Measurements from ENCODE around the gene WDFY4.
A peak's percentile ranks its signal among the peaks of the same experiment; 100 is the strongest.
"Not testable (repeated sequence)": the region's sequence is repeated elsewhere in the genome, so short reads cannot be mapped to it uniquely, and the experiment has no call there.

The WDFY4 gene

DNA sequence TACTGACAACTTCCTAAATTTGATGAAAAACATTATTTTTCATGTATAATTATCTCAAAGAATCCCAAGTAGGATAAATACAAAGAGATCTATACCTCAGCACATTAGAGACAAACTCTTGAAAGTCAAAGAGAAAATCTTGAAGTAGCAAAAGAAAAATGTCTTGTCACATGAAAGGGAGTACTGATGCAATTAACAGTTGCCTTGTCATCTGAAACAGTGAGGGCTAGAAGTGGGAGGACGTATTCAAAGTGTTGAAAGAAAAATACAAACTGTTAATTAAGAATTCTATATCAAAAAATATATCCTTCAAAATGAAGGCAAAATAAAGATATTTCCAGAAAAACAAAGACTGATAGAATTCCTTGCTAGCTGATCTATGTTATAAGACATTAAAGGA, 44.3 kb upstream of the WDFY4 start:
- CTCF ChIA-PET = interaction anchor here (0.7 to 1.5 kb wide), 3 partner anchors 15 to 142 kb away, joined by 3 to 4 read pairs (median 4); no protein-coding TSS in a partner anchor
- POLR2A ChIA-PET = no interaction called here
- Histone ChIP-seq H3K4me1 (ENCODE audit: control insufficient read depth, insufficient read depth, low read length) (no peaks in the 10 kb centered on the region), H3K27ac (ENCODE audit: extremely low read depth, low read depth, low read length) (no peak overlapping the region), H3K9me3 (ENCODE audit: control insufficient read depth, insufficient read depth, low read depth, low read length) (no peaks in the 10 kb centered on the region), H3K36me3 (ENCODE audit: control insufficient read depth in 2 of 2, insufficient read depth in 1 of 2, low read length in 2 of 2) (no peaks in the 10 kb centered on the region), H3K4me3 (ENCODE audit: low read depth, low read length) (no peak overlapping the region)
- TF ChIP-seq, protein P1, sequence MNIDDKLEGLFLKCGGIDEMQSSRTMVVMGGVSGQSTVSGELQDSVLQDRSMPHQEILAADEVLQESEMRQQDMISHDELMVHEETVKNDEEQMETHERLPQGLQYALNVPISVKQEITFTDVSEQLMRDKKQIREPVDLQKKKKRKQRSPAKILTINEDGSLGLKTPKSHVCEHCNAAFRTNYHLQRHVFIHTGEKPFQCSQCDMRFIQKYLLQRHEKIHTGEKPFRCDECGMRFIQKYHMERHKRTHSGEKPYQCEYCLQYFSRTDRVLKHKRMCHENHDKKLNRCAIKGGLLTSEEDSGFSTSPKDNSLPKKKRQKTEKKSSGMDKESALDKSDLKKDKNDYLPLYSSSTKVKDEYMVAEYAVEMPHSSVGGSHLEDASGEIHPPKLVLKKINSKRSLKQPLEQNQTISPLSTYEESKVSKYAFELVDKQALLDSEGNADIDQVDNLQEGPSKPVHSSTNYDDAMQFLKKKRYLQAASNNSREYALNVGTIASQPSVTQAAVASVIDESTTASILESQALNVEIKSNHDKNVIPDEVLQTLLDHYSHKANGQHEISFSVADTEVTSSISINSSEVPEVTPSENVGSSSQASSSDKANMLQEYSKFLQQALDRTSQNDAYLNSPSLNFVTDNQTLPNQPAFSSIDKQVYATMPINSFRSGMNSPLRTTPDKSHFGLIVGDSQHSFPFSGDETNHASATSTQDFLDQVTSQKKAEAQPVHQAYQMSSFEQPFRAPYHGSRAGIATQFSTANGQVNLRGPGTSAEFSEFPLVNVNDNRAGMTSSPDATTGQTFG (tag by site-specific recombination; IDR thresholded peaks at IDR 0.05; ENCODE audit: borderline replicate concordance) = no peak
- TF ChIP-seq ZNF426 (tag by site-specific recombination; IDR thresholded peaks at IDR 0.05) = no peak
- no peak for TF ChIP-seq SP7 (tag by site-specific recombination; IDR thresholded peaks at IDR 0.05)
- TF ChIP-seq ZNF169 (tag by site-specific recombination; IDR thresholded peaks at IDR 0.05) = no peak
- TF ChIP-seq, protein P2, sequence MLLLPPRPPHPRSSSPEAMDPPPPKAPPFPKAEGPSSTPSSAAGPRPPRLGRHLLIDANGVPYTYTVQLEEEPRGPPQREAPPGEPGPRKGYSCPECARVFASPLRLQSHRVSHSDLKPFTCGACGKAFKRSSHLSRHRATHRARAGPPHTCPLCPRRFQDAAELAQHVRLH (tag by site-specific recombination; IDR thresholded peaks at IDR 0.05) = no peak
- TF ChIP-seq ZNF558 (tag by site-specific recombination; IDR thresholded peaks at IDR 0.05) = no peak
- no peak for TF ChIP-seq ZFP37 (tag by site-specific recombination; IDR thresholded peaks at IDR 0.05)
- TF ChIP-seq ZBTB7A (tag by site-specific recombination; IDR thresholded peaks at IDR 0.05; ENCODE audit: low read depth) = no peak

DNA sequence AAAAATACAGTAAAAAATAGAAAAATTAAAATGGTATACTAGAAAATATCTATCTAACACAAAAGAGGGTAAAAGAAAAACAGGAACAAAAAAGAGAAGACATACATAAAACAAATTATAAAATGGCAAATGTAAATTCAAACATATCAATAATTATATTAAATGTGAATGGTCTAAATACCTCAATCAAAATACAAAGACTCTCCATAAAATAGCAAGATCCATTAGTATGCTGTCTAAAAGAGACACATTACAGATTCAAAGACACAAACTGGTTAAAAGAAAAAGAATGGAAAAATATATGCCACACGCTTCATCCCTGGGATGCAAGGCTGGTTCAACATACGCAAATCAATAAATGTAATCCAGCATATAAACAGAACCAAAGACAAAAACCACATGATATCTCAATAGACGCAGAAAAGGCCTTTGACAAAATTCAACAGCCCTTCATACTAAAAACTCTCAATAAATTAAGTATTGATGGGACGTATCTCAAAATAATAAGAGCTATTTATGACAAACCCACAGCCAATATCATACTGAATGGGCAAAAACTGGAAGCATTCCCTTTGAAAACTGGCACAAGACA, 43.5 kb upstream of the WDFY4 start:
- H3K36me3 ChIP-seq (ENCODE audit: control insufficient read depth in 2 of 2, insufficient read depth in 1 of 2, low read length in 2 of 2); CTCF ChIA-PET; H3K27ac ChIP-seq (ENCODE audit: extremely low read depth, low read depth, low read length); POLR2A ChIA-PET; H3K4me3 ChIP-seq (ENCODE audit: low read depth, low read length); H3K9me3 ChIP-seq (ENCODE audit: control insufficient read depth, insufficient read depth, low read depth, low read length); H3K4me1 ChIP-seq (ENCODE audit: control insufficient read depth, insufficient read depth, low read length): not testable (repeated sequence)
- TF ChIP-seq SETDB1 (IDR thresholded peaks at IDR 0.05; ENCODE audit: insufficient read length, low read length) = peak; percentile 86

DNA sequence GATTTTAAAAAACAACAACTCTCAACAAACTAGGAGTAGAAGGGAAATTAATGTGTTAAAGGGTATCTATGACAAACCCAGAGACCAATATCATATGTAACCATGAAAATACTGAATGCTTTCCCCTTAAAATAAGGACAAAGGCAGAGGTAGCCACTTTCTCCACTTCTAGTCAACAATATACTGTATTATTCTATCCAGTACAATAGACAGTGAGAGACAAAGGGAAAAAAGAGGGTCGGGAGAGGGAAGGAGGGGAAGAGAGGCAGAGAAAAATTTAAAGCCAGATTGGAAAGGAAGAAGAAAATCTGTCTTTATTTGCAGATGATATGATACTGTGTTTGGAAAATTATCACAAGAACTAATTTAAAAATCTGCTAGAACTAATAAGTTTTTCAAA, 39.1 kb upstream of the WDFY4 start:
- no peak overlapping the region for H3K27ac ChIP-seq (ENCODE audit: extremely low read depth, low read depth, low read length)
- H3K9me3 ChIP-seq (ENCODE audit: control insufficient read depth, insufficient read depth, low read depth, low read length) = no peaks in the 10 kb centered on the region
- no peak overlapping the region for H3K4me3 ChIP-seq (ENCODE audit: low read depth, low read length)
- ChIA-PET CTCF (interaction anchor here (1.5 kb wide), 1 partner anchor 10 kb away, joined by 6 read pairs; no protein-coding TSS in a partner anchor), POLR2A (no interaction called here)
- H3K4me1 ChIP-seq (ENCODE audit: control insufficient read depth, insufficient read depth, low read length) = no peaks in the 10 kb centered on the region
- no peaks in the 10 kb centered on the region for H3K36me3 ChIP-seq (ENCODE audit: control insufficient read depth in 2 of 2, insufficient read depth in 1 of 2, low read length in 2 of 2)
- TF ChIP-seq MEIS1 (CRISPR knock-in tag; IDR thresholded peaks at IDR 0.05; ENCODE audit: borderline replicate concordance) = no peak
- TF ChIP-seq MYNN (tag by site-specific recombination; IDR thresholded peaks at IDR 0.05; ENCODE audit: borderline replicate concordance) = no peak

DNA sequence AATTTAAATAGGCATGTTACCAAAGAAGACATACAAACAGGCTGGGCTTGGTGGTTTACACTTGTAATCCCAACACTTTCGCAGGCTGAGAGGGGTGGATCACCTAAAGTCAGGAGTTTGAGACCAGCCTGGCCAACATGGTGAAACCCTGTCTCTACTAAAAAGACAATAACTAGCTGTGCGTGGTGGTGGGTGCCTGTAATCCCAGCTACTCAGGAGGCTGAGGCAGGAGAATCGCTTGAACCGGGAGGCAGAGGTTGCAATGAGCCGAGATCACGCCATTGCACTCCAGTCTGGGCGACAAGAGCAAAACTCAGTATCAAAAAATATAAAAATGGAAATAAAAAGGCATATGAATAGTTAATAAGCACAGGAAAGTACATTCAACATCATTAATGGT, 37.6 kb upstream of the WDFY4 start:
- H3K9me3 ChIP-seq (ENCODE audit: control insufficient read depth, insufficient read depth, low read depth, low read length); POLR2A ChIA-PET; H3K27ac ChIP-seq (ENCODE audit: extremely low read depth, low read depth, low read length); H3K4me1 ChIP-seq (ENCODE audit: control insufficient read depth, insufficient read depth, low read length); H3K36me3 ChIP-seq (ENCODE audit: control insufficient read depth in 2 of 2, insufficient read depth in 1 of 2, low read length in 2 of 2); H3K4me3 ChIP-seq (ENCODE audit: low read depth, low read length): not testable (repeated sequence)
- CTCF ChIA-PET = interaction anchor here (0.9 kb wide), 1 partner anchor 9 kb away, joined by 3 read pairs; no protein-coding TSS in a partner anchor

All from HEK293 (cell line).